ENCODE measurements around the gene GALNS.

GALNS gene

GRCh38 chr16:88784856-88785105 is 72.0 kb downstream of the GALNS start:
- TF ChIP-seq CTCF (IDR thresholded peaks at IDR 0.05; ENCODE audit: borderline replicate concordance, control extremely low read depth, extremely low read depth, insufficient read depth, missing control alignments), result no peak
- in situ Hi-C loops (cut with MboI; ENCODE audit: low sequenced_read_pairs, unreplicated experiment), result no loop called here
- DNase-seq (ENCODE audit: low spot score), result no peak

- DNase-seq (ENCODE audit: low spot score), result peak; percentile 72
- in situ Hi-C loops (cut with MboI; ENCODE audit: low sequenced_read_pairs, unreplicated experiment), result no loop called here
- peak; percentile 43 for TF ChIP-seq CTCF (IDR thresholded peaks at IDR 0.05; ENCODE audit: borderline replicate concordance, control extremely low read depth, extremely low read depth, insufficient read depth, missing control alignments)
These were observed 72.5 kb downstream of the GALNS start for GRCh38 chr16:88784074-88784855.

- TF ChIP-seq CTCF (IDR thresholded peaks at IDR 0.05; ENCODE audit: borderline replicate concordance, control extremely low read depth, extremely low read depth, insufficient read depth, missing control alignments), result no peak
- in situ Hi-C loops (cut with MboI; ENCODE audit: low sequenced_read_pairs, unreplicated experiment), result no loop called here
- DNase-seq (ENCODE audit: low spot score), result no peak
These were observed 73.2 kb downstream of the GALNS start for GRCh38 chr16:88783391-88784073.

- in situ Hi-C loops (cut with MboI; ENCODE audit: low sequenced_read_pairs, unreplicated experiment), result no loop called here
- no peak for DNase-seq (ENCODE audit: low spot score)
- TF ChIP-seq CTCF (IDR thresholded peaks at IDR 0.05; ENCODE audit: borderline replicate concordance, control extremely low read depth, extremely low read depth, insufficient read depth, missing control alignments), result no peak
These were observed 74.0 kb downstream of the GALNS start for GRCh38 chr16:88782454-88783390.

- peak; percentile 85 for DNase-seq (ENCODE audit: low spot score)
- in situ Hi-C loops (cut with MboI; ENCODE audit: low sequenced_read_pairs, unreplicated experiment), result no loop called here
- TF ChIP-seq CTCF (IDR thresholded peaks at IDR 0.05; ENCODE audit: borderline replicate concordance, control extremely low read depth, extremely low read depth, insufficient read depth, missing control alignments), result no peak
These were observed 75.3 kb downstream of the GALNS start for GRCh38 chr16:88781140-88782077.
